Measurements from ENCODE around the gene AVP. TPM values are rescaled to one million over a fixed set of nuclear protein-coding genes. Genes with fewer than 3 reads are reported as not detected.

AVP gene
- total and polyA plus RNA-seq, 2 of the 13 experiments (the other 11 are each of a cell fraction or from before 2014, with no cell fraction given), result 0.12 TPM; not detected in 1

- TF ChIP-seq ATAD3A (CRISPR knock-in tag; IDR thresholded peaks at IDR 0.05), result no peak
- no peak for TF ChIP-seq THAP8 (CRISPR knock-in tag; IDR thresholded peaks at IDR 0.05; ENCODE audit: borderline replicate concordance)
- TF ChIP-seq, protein P1, sequence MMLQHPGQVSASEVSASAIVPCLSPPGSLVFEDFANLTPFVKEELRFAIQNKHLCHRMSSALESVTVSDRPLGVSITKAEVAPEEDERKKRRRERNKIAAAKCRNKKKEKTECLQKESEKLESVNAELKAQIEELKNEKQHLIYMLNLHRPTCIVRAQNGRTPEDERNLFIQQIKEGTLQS (CRISPR knock-in tag; IDR thresholded peaks at IDR 0.05), result peak; percentile 90
- peak; percentile 94 for TF ChIP-seq HNF4G (IDR thresholded peaks at IDR 0.05; ENCODE audit: borderline replicate concordance, low read depth, low read length)
- TF ChIP-seq HNF4G (CRISPR knock-in tag; IDR thresholded peaks at IDR 0.05; ENCODE audit: borderline replicate concordance, low read depth), result peak; percentile 85; the same call in 1 of the 2 replicates
- 0 out of 2 replicates have a peak, but pooled peaks have one; percentile 28 for TF ChIP-seq POLR2G (IDR thresholded peaks at IDR 0.05; ENCODE audit: low read depth, low read length)
- 0 out of 2 replicates have a peak, but pooled peaks have one; percentile 26 for TF ChIP-seq KDM4B (CRISPR knock-in tag; IDR thresholded peaks at IDR 0.05)
- peak; percentile 86; the same call in 1 of the 2 replicates for TF ChIP-seq ZNF580 (CRISPR knock-in tag; IDR thresholded peaks at IDR 0.05; ENCODE audit: borderline replicate concordance, low read depth)
- peak; percentile 80; the same call in 1 of the 2 replicates for TF ChIP-seq ZFP1 (CRISPR knock-in tag; IDR thresholded peaks at IDR 0.05)
- peak; percentile 92 for TF ChIP-seq FOXP1 (IDR thresholded peaks at IDR 0.05)
- peak; percentile 97 for TF ChIP-seq FOXP1 (CRISPR knock-in tag; IDR thresholded peaks at IDR 0.05)
- no peak for TF ChIP-seq CREB3 (CRISPR knock-in tag; IDR thresholded peaks at IDR 0.05)
- TF ChIP-seq ZNF740 (CRISPR knock-in tag; IDR thresholded peaks at IDR 0.05), result no peak
- peak; percentile 15; the same call in 1 of the 2 replicates for TF ChIP-seq ZNF280D (CRISPR knock-in tag; IDR thresholded peaks at IDR 0.05)
- peak; percentile 69; the same call in 1 of the 2 replicates for TF ChIP-seq TFAP4 (IDR thresholded peaks at IDR 0.05; ENCODE audit: borderline replicate concordance, low read depth)
- no peak for TF ChIP-seq ZNF180 (CRISPR knock-in tag; IDR thresholded peaks at IDR 0.05; ENCODE audit: borderline replicate concordance, low read depth)
- TF ChIP-seq GFI1 (CRISPR knock-in tag; IDR thresholded peaks at IDR 0.05; ENCODE audit: borderline replicate concordance), result no peak; the same call in 1 of the 2 replicates
- TF ChIP-seq NCOA2 (CRISPR knock-in tag; IDR thresholded peaks at IDR 0.05), result peak; percentile 79
- TF ChIP-seq ZNF234 (CRISPR knock-in tag; conservative IDR thresholded peaks at IDR 0.05), result no peak
- TF ChIP-seq ZNF563 (CRISPR knock-in tag; IDR thresholded peaks at IDR 0.05), result no peak
- TF ChIP-seq ZFY (CRISPR knock-in tag; IDR thresholded peaks at IDR 0.05), result 0 out of 2 replicates have a peak, but pooled peaks have one; percentile 8
- TF ChIP-seq, protein P2, sequence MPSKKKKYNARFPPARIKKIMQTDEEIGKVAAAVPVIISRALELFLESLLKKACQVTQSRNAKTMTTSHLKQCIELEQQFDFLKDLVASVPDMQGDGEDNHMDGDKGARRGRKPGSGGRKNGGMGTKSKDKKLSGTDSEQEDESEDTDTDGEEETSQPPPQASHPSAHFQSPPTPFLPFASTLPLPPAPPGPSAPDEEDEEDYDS (CRISPR knock-in tag; IDR thresholded peaks at IDR 0.05), result peak; percentile 66
- peak; percentile 90 for TF ChIP-seq ERF (CRISPR knock-in tag; IDR thresholded peaks at IDR 0.05)
- no peak for TF ChIP-seq ZFP36L2 (CRISPR knock-in tag; IDR thresholded peaks at IDR 0.05)
Measured at GRCh38 chr20:3103369-3104032, 19.0 kb upstream of the AVP start (continued).

Data from HepG2 (cell line).